Hippocampal formation (tissue), 2 donors: Measurements from ENCODE around the gene SH3BP5L.

Source experiments
- DNase-seq, 2 donors: peaks; one replicate each; lab custom pipeline; 2025; lab: John Stamatoyannopoulos, UW

Gene SH3BP5L

DNA sequence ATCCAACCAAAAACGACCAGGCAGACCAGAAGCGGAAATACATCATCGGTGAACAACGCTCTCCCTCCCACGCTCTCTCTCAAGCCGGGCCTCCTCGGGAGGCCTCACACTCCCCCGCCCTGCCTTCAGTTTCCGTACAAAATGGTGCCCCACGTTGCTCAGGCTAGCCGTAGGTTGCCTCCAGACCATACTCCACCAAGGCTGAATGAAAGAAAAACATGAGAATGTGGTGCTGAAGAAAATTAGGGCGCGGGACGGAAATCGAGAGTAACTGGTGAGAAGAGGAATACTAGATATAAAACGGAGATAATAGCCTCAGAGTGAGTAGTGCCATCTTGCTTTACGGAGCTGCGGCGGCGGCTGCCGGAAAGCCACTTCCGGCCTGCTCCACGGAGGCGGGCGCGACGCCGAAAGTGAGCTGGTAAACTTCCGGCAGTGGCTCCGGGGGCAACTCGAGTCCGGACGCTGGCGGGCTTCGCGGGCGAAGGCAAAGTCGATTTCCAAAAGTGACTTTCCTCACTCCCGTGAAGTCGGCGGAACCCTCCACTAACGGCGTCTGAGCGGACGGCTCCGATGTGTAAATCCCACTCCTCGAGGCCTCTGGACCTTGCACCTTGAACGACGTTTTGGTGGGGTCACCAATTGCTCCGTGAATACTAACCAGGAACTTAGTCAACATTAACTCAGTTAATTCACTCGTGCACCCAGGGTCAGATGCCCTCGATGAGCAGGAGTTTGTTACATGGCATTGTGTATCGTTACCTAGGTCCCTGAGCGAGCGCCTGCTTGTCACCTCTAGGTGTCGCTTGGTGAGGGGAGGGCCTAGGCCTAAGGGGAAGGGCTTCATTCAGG lies at the start of gene SH3BP5L:
Gene SH3BP5L, minus strand, starts transcription at position 7 of the 852 bp plus-strand sequence. CDS start 980 bp downstream, outside the sequence.
- peak; percentile 96 to 98 for DNase-seq

DNA sequence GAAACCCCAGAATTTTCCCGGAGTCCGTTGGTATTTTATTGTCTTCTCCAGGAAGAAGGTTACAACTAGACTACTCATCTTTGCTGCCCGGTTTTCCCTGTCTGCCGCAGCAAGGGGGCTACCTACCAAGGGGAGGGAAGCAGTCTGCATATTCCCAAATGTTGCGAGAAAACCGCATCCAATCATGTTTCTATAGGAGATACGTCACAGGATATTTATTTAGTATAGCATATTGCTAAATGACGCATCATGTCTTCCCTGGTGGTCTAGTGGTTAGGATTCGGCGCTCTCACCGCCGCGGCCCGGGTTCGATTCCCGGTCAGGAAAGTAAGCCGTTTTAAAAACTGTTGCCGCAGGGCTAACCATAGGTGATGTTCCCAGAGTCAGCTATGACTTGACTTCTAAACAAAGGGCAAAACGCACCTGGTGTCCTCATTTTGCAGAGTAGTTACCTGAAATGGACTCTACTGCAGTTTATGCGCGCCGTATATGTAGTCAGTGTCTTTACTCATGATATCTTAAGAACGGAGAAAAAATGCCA lies 48.3 kb upstream of the SH3BP5L start:
- peak; percentile 79 to 88 for DNase-seq

GRCh38 chr1:248873409-248873992 lies 47.8 kb upstream of the SH3BP5L start:
- peak; percentile 93 to 94 for DNase-seq

DNA sequence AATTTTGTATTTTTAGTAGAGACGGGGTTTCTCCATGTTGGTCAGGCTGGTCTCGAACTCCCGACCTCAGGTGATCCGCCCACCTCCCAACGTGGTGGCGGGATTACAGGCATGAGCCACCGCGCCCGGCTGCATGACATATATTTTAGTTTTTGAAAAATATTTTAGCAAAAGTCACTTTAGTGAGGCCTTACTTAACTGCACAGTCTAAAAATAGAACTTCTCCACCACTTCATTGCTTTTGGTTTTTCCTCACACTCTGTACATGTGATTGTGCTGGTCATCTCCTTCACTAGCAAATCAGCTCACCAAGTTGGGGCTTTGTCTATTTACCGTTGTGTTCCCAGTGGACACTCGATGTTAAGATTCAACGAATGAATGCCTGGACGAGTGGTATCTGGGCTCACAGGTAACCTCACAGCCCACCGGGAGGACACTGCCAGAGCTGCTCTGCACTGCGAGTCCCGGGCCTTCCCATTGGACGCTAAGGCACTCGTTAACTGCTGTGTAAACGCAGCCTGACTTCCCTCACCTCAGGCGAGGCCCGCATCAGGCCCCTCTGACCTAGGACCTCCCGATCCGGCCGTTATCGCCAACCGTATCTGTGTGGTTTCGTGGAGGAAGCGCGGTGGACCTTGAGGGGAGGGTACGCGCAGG lies 47.2 kb upstream of the SH3BP5L start:
- peak; percentile 21 to 55 for DNase-seq

DNA sequence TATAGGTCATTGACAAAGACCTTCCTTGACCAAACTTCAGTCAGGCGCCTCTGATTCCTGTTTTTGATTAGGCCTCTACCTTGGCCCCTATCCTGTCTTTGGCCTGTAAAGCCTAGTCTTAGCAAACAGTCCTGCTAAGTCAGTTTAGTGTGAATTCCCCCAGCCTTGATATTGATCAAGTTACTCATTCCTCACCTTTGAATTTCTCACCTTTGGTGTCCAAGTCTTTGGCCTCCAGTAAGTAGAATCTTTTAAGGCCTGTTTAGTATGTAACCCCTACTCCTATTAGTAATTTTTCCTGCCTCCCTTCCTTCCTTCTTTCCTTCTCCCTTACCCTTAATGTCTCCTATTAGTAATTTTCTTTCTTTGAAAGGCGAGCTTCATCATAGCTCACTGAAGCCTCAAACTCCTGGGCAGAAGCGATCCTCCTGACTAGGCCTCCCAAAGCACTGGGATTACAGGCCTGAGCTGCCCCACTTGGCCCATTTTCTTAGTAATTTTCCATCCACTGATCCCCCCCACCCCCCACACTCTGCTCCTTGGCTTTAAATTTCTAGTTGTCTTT lies 46.2 kb upstream of the SH3BP5L start:
- no peak for DNase-seq

DNA sequence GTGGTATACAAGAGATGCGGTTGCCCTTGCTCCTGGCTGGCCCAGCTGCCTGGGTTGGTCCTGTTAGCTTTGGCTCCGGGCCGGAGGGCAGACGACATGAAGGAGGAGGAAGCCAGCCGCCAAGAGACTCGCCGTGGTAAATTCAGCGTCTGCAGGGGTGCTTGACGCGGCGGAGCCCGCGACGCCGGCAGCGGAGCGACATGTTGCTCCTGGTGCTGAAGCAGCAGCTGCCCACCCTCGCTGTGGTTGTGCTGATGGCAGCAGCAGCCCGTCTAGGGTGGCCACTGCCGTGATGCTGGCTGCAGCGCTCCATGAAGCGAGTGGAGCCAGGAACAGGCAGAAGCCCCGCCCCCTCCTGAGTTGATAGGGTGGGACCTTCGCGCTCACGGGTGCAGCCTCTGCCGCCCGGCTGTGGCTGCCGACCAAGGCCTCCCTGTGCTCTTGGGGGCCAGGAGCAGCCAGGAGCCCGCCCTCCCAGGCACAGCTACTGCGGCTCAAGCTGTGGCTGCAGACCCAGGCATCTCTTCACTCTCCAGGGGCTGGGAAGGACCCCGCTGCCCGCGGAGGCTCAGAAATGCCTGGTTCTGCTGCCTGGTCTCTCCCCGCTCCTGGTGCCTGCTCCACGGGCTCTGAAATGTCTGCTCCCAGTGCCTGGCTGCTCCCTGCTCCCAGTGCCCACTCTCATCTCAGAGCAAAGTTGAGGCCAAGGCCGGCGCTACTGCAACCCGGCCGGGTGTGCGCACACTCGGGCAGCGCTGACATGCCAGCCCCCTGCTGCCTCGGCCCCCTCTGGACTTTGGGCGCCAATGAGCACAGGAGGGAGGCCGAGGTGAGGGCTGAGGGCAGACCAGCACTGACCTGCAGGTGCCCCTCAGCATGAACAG lies 37.5 kb upstream of the SH3BP5L start:
- peak; percentile 79 for DNase-seq

DNA sequence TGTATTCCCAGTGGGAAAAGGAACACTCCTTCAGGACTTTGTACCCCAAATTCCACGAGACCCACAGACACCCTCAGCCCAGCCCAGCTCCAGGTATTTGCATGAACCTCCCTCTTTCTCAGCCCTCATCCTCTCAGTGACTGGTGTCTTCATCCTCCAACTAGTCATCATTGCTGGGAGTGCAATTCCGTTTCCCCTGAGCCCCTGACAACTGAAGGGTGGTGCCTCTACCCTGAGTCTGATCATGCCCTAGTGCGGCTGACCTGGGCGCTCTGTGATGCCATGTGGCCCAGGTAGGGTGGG lies 36.9 kb upstream of the SH3BP5L start:
- no peak for DNase-seq

DNA sequence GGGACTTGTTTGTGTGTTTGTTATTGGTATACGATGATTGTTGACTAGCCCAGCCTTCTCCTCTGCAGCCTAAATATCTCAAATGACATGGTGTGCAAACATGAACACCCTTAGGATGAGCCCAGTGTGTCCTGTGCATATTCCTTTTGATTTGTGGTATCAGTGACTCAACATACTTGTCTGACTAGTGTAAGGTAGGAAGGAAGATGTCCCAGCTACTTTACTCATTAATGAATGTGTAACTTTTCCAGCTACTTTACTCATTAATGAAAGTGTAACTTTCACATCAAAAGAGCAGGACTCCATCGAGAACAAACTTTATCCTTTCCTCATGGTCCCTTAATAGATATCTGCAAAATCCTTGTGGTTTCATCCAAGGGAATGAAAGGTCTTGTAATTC lies 35.9 kb upstream of the SH3BP5L start:
- no peak for DNase-seq

GRCh38 chr1:248860007-248860406 lies 34.3 kb upstream of the SH3BP5L start:
- no peak for DNase-seq

DNA sequence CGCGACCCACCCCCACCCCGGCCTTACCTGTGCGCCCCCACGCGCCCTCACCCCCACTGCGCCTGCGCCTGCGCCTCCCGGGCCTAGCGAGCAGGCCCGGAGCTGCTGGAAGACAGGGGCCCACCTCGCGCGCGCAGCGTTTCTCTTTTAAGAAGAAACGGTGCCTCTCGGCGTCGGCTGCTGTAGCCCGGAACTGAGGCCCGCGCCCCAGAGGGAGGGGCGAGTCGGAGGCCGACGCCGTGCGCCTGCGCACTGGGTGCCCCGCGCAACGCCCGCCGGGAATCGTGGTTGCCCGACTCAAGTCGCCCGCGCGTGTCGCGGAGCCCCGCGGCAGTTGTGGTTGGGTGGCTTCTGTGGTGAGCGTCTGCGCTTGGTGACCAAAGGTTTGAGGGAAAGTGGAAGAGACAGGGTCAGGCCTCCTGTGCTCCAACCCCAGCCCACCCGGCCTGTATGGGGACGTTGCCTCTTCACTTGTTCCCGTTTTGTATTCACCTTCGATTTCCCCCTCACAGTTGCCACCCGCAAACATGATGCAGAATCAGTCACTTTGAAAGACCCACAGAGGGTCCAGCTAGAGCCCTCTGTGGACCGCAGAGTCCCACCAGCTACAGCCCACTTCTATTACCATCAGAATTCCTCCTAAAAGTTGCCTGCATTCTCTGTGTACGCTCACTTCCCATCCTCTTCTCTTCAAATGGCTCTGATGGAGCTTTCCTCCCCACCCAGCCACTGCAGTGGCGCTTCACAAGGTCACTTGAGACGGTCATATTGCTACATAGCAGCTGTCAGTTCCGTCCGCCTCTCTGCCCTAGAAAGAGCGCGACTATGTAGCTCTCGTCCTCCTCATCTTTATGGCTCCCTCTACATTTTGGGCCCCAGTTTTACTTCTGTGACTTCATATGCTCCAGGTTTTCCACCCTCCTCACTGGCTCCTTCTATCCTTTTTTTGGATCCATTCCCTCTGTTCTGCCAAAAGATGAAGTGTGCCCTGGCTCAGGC lies 33.5 kb upstream of the SH3BP5L start, which contains the start of gene ZNF692:
Gene ZNF692, minus strand, starts transcription at position 195 of the 999 bp plus-strand sequence. CDS start 776 bp downstream, outside the sequence.
- peak; percentile 92 to 93 for DNase-seq

GRCh38 chr1:248858096-248858890 lies 32.6 kb upstream of the SH3BP5L start:
- no peak for DNase-seq

- no peak for DNase-seq
Observed at GRCh38 chr1:248857749-248858095, 32.0 kb upstream of the SH3BP5L start.

DNA sequence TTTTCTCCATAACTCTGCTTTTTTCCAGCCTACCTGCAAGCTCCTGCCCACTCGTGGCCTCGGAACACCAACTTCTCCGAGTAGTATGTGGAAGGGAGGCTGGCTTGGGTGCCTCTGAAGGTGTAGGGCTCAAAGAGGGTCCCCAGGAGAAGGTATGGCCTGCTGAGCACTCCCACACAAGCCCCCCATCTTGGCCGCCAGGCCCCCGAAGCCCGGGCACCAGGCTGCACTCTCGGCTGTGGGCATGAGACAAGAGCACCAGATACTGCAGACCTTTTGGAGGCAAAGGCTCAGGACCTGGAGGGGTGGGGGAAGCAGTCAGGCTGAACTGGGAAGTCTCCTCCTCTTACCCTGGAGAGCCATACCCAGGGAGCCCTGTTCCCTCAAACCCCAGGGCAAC lies 31.5 kb upstream of the SH3BP5L start:
- no peak for DNase-seq

DNA sequence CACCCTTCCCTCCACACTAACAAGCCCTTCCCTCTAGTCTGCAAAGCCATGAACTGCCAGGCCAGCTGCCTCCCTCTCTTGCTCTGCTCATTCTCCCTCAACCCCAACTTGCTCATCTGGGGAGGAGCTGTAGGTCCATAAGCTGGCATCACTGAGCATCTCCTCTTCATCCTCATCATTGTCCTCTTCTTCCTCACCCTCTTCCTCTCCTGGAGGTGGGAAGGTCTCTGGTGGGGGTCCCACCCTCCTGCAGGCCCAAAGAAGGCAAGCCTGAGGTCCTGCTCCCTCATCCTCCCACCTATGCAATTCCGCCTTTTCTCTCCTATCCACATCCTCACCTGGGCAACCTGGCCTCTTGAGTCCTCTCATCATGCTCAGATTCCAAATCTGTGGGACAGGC lies 30.5 kb upstream of the SH3BP5L start:
- DNase-seq, result no peak

- DNase-seq, result no peak
Observed at GRCh38 chr1:248855580-248855979, 29.9 kb upstream of the SH3BP5L start.

GRCh38 chr1:248853663-248854375 lies 28.1 kb upstream of the SH3BP5L start:
- no peak for DNase-seq

DNA sequence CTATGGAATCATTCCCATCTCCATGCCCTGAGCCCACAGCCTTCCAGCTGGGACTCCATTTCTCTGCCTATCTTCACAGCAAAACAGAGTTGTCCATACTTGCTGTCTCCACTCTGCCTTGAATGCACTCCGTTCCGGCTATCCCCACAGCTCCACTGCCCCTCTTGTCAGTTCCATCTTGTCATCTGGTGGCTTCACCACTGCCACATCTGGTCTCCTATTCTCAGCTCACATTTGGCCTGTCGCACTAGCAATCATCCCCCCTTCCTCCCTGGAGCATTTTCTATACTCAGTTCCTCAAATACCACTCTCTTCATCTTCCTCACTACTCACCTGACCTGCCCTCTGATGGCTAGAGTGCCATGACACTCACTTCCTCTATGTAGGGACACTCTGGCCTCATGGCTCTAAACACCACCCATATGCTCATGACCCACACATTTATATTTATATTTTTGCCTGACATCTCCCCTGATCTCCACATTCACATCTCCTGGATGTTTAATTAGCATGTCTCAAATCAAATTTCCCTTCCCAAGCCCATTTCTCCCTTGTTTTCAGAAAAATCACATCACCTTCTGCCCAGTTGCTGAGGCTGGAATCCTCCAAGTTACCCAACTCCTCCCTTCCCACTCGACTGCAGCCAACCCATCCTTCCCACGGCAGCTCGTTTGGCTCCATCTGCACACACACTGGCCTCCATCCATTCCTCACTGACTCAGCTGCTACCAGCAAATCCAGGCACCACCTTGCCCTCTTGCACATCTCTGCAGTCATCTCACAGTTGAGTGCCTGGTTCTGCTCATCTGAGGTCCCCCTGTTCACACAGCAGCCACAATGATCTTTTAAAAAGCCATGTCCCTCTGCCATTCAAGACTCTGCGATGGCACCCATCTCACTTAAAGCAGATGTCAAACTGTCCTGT lies 27.0 kb upstream of the SH3BP5L start:
- DNase-seq, result peak in 1 of 2 donors; percentile 39

- DNase-seq, result no peak
Observed at GRCh38 chr1:248851390-248851789, 25.7 kb upstream of the SH3BP5L start.
